Heart left ventricle (tissue), 16 donors: ENCODE measurements around the gene CNTN5. TPM values are rescaled to one million over a fixed set of nuclear protein-coding genes. Genes with fewer than 3 reads are reported as not detected.

Source experiments
- ATAC-seq, 4 donors: fragments of 200-7000 bp; cut with Tn5 transposase; one replicate each; pipeline ENCODE4 v1.9.1; 2020 to 2022; ENCODE audit warnings: moderate library complexity in 4 of 4, mild to moderate bottlenecking in 3 of 4, moderate number of reproducible peaks in 1 of 4
- DNase-seq, 5 donors: peaks; one replicate each; pipeline ENCODE4 v3.0.0-alpha.2; 2020
- H3K27ac ChIP-seq, 12 donors: fragments of 200-600 bp; sonication (generic) in 4 of 12; one replicate each; pipeline versions ENCODE4 v1.5.0 to v1.8.0; 2016 to 2022; ENCODE audit warnings: mild to moderate bottlenecking in 2 of 12
- H3K27me3 ChIP-seq, 9 donors: fragments of 200-600 bp; sonication (generic) in 2 of 9; one replicate each; pipeline versions ENCODE4 v1.5.1 to v1.8.0; 2016 to 2022; ENCODE audit warnings: mild to moderate bottlenecking in 3 of 9
- H3K36me3 ChIP-seq, 9 donors: fragments of 200-600 bp; sonication (generic) in 2 of 9; one replicate each; pipeline versions ENCODE4 v1.5.0 to v1.8.0; 2018 to 2022; ENCODE audit warnings: mild to moderate bottlenecking in 2 of 9
- H3K4me1 ChIP-seq, 12 donors: fragments of 200-600 bp; sonication (generic) in 4 of 12; one replicate each; pipeline versions ENCODE4 v1.5.0 to v1.8.0; 2016 to 2022; ENCODE audit warnings: mild to moderate bottlenecking in 3 of 12
- H3K4me3 ChIP-seq, 12 donors: fragments of 200-600 bp; sonication (generic) in 4 of 12; one replicate each; pipeline versions ENCODE4 v1.5.0 to v1.8.0; 2017 to 2022; ENCODE audit warnings: mild to moderate bottlenecking in 9 of 12, moderate library complexity in 4 of 12
- H3K9me3 ChIP-seq, 12 donors: fragments of 200-600 bp; sonication (generic) in 4 of 12; one replicate each; pipeline versions ENCODE4 v1.5.0 to v1.8.0; 2016 to 2022; ENCODE audit warnings: mild to moderate bottlenecking in 1 of 12
- POLR2A ChIP-seq, 2 donors: fragments of 450-650 bp; IDR thresholded peaks; one replicate each; pipeline ENCODE4 v1.6.1; 2017; ENCODE audit warnings: antibody characterized with exemption in 2 of 2, mild to moderate bottlenecking in 2 of 2, moderate library complexity in 2 of 2
- WGBS, 4 donors: extraction: QIAGEN DNeasy Blood & Tissue Kit in 2 of 4; methylation state at CpG; one replicate each; pipeline versions ENCODE4 v1.1.5 to v1.1.7; 2013 to 2018; 5-methylcytosine and 5-hydroxymethylcytosine counted together
- intact Hi-C, 10 donors: fragments of 100-400 bp; cut with DNase I; formaldehyde crosslinking; loops; one replicate each; pipeline versions ENCODE4 v1.11.1 to v1.14.2; 2022
- polyA plus RNA-seq, 2 donors: library from polyadenylated mRNA; stranded (reverse); fragments of 200-250 nt; gene quantifications; one replicate each; pipeline ENCODE4 v1.2.3, GENCODE V29; 2013
- total RNA-seq, 9 donors: library from RNA; depleted of rRNA in 2 of 9; stranded (reverse); fragments of >200 nt in 2 of 9; fragmentation: NEBNext Ultra II Directional in 3 of 9; extraction: Animal tissue kit (Norgen Biotek cat#: 25700) in 3 of 9; gene quantifications; one replicate each; pipeline versions ENCODE4 v1.1.0 to v1.2.4, GENCODE V29; 2016 to 2023
- TF ChIP-seq, protein P1 (sequence below), 12 donors: fragments of 200-600 bp; sonication (generic) in 4 of 12; IDR thresholded peaks; one replicate each; pipeline versions ENCODE4 v1.5.0 to v1.8.0; 2018 to 2022; ENCODE audit warnings: antibody characterized with exemption in 12 of 12, mild to moderate bottlenecking in 5 of 12
- donor health status: ischemic (EF 13 %, LVEDD 7.1; RV severe dilation, severe dysfunction).
- donor health status: healthy with polysubstance abuse.
- donor health status: DM: no; HTN: yes; CAD: no.
- donor health status: DM: no; HTN: no; CAD: no.
- donor health status: ischemic (EF 25% LVEDD 6.9; RV normal size, moderate dysfunction).
- donor health status: ischemic (EF 25% LVEDD 5.7; RV mildly dilated, moderate dysfunction).
- donor health status: healthy.
- donor health status: DM: yes; HTN: yes; CAD: no.
- donor health status: ischemic (EF 35%, LVEDD 5.7; RV mildly dilated, moderate dysfunction).
- donor health status: nonischemic (EF 11% LVEDD 7.7; RV severe dilation, severe dysfunction).
- donor health status: DM: yes; HTN: yes; CAD: no.
- donor health status: PGD.
- donor health status: ischemic (EF 29% LVEDD 5.4; RV normal size, mild dysfunction).
- donor health status: nonischemic (EF 23%, LVEDD 6.1; RV moderate dilation, normal function).

The CNTN5 gene
- total and polyA plus RNA-seq, 11 donors, result 0.11 to 0.16 TPM; not detected in 9

DNA sequence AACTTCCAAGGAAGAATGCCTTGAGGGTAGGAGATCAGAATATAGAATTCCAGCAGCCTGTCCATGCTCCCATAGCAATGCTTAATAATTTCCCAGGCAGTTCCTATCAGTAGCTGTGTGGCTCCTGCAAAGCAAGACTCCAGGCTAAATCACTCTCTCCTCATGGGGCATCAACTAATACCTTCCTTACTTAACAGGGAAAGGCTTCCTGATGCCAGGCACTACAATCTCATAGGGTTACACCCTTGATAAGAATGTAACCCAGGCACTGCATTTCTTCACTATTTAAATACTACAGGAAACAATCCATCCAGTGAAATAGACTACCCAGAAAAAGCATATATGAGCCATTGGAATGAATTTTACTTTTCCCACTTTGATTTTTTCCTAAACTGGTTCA is 1051.4 kb downstream of the CNTN5 start:
- H3K27ac ChIP-seq, result no peak overlapping the region
- H3K4me3 ChIP-seq, result no peak overlapping the region
- DNase-seq (no peak), ATAC-seq (no peak)
- no peaks in the 10 kb centered on the region for H3K27me3 ChIP-seq
- H3K36me3 ChIP-seq, result no peaks in the 10 kb centered on the region
- H3K9me3 ChIP-seq, result no peaks in the 10 kb centered on the region
- intact Hi-C loops, result no loop called here
- no peaks in the 10 kb centered on the region for H3K4me1 ChIP-seq
- TF ChIP-seq, protein P1, sequence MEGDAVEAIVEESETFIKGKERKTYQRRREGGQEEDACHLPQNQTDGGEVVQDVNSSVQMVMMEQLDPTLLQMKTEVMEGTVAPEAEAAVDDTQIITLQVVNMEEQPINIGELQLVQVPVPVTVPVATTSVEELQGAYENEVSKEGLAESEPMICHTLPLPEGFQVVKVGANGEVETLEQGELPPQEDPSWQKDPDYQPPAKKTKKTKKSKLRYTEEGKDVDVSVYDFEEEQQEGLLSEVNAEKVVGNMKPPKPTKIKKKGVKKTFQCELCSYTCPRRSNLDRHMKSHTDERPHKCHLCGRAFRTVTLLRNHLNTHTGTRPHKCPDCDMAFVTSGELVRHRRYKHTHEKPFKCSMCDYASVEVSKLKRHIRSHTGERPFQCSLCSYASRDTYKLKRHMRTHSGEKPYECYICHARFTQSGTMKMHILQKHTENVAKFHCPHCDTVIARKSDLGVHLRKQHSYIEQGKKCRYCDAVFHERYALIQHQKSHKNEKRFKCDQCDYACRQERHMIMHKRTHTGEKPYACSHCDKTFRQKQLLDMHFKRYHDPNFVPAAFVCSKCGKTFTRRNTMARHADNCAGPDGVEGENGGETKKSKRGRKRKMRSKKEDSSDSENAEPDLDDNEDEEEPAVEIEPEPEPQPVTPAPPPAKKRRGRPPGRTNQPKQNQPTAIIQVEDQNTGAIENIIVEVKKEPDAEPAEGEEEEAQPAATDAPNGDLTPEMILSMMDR (IDR thresholded peaks at IDR 0.05), result no peak
- TF ChIP-seq POLR2A (IDR thresholded peaks at IDR 0.05), result no peak

DNA sequence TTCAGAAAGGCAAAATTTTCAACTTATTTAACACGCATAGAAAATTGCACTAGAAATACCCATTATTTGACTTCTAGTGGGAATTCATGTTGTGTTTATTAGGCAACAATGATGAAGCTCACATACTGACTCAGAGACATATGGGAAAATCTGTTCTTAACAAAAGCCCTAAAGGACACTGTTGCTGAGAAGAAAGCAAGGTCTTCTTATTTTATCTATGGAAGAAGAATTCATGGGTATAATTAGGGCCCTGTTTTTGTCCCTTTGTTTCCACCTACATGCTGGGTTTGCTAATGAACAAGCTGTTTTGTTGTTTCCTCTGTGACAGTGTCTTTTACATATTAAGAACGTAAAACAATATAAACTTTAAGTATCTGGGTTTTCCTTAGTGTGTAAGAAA is 1059.6 kb downstream of the CNTN5 start:
- no peak overlapping the region for H3K27ac ChIP-seq
- peaks cover 0 to 7% (median 0%) of the 10 kb centered on the region in 12 donors for H3K9me3 ChIP-seq
- no peaks in the 10 kb centered on the region for H3K27me3 ChIP-seq
- no peaks in the 10 kb centered on the region for H3K36me3 ChIP-seq
- 66 to 73% (median 66%) methylated on average over 2 of the region's 2 CpGs for WGBS, 4 donors
- DNase-seq (no peak), ATAC-seq (no peak)
- H3K4me1 ChIP-seq, result no peaks in the 10 kb centered on the region
- intact Hi-C loops, result no loop called here
- TF ChIP-seq, protein P1 (IDR thresholded peaks at IDR 0.05), result no peak
- no peak for TF ChIP-seq POLR2A (IDR thresholded peaks at IDR 0.05)
- H3K4me3 ChIP-seq, result no peak overlapping the region

DNA sequence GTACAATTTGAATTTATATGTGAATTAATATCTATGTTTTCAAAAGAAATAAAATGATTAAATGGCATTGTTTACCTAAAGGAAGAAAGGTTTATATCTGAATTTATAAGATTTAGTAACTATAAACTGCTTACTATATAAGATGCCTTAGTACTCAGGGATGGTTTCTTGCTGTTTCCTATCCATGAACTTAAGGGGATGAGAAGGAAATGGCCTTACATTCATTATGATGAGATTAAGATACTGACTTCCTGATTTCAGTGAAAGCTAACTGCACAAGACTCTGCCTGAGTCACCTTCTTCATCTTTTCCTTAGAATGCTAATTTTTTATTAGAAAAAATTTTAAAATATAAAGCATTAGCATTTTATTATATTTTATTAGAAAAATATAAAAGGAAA is 1060.1 kb downstream of the CNTN5 start:
- DNase-seq (no peak), ATAC-seq (no peak)
- TF ChIP-seq POLR2A (IDR thresholded peaks at IDR 0.05), result no peak
- TF ChIP-seq, protein P1 (IDR thresholded peaks at IDR 0.05), result no peak
- Histone ChIP-seq H3K4me1 (no peaks in the 10 kb centered on the region), H3K9me3 (peaks cover 0 to 7% (median 0%) of the 10 kb centered on the region in 12 donors), H3K4me3 (no peak overlapping the region), H3K27me3 (no peaks in the 10 kb centered on the region), H3K36me3 (no peaks in the 10 kb centered on the region), H3K27ac (no peak overlapping the region)
- intact Hi-C loops, result no loop called here

DNA sequence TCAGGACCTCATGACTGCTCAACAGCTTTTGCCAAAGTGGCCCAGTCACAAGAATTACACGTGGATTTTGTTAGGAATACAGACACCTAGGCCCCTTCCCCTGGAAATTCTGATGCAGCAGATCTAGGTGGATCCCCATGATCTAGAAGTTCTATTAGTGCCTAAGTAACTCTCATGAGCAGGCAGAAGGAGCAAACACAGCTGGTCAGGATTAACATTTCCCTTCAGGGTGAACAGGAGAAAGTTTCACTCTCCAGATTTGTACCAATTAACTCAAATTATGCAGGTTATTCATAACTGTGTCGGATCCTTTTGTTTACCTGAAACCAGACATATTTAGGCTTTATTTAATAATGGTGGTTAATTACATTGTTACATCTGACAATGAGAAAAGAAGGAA is 1072.9 kb downstream of the CNTN5 start:
- H3K27me3 ChIP-seq, result no peaks in the 10 kb centered on the region
- 76 to 83% (median 81%) methylated on average over 2 of the region's 2 CpGs for WGBS, 4 donors
- ATAC-seq, result no peak
- H3K27ac ChIP-seq, result no peak overlapping the region
- intact Hi-C loops, result no loop called here
- no peaks in the 10 kb centered on the region for H3K36me3 ChIP-seq
- DNase-seq, result no peak
- no peaks in the 10 kb centered on the region for H3K4me1 ChIP-seq
- peaks cover 0 to 7% (median 0%) of the 10 kb centered on the region in 12 donors for H3K9me3 ChIP-seq
- TF ChIP-seq, protein P1 (IDR thresholded peaks at IDR 0.05), result no peak
- TF ChIP-seq POLR2A (IDR thresholded peaks at IDR 0.05), result no peak
- H3K4me3 ChIP-seq, result no peak overlapping the region
